ENCODE data around the gene RASD1.

Gene RASD1

DNA sequence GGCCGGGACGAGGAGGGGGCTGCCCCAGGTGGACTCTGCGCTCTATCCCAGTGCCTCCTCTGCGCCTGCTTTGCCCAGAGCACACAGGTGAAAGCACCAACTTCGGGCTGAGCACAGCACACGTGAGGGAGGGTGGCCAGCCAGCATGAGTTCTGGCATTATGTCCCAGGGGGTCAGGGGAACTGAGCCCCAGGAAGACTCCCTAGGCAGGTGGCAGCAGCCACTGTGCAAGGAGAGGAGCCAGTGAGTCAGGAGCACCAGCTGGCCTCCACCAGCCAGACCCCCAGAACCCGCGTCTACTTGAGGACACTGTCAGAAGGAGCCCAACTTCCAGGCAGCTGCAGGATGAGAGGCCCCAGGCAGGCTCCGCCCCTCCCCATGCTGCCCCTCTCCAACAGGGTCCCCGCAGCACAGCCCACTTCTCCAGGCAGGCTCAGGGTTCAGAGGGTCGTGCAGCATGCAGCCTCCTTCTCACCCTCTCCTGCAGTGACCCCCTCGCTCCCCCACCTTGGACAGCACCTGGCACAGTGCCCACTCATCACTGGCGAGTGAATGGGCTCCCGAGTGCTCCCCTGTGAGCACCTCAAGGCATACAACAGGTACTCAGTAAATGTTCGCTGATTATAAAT, 44.2 kb upstream of the RASD1 start:
- no peak overlapping the region for H3K4me3 ChIP-seq (ENCODE audit: low read length)
- no peak for DNase-seq (ENCODE audit: low read depth)
- TF ChIP-seq, protein P1, sequence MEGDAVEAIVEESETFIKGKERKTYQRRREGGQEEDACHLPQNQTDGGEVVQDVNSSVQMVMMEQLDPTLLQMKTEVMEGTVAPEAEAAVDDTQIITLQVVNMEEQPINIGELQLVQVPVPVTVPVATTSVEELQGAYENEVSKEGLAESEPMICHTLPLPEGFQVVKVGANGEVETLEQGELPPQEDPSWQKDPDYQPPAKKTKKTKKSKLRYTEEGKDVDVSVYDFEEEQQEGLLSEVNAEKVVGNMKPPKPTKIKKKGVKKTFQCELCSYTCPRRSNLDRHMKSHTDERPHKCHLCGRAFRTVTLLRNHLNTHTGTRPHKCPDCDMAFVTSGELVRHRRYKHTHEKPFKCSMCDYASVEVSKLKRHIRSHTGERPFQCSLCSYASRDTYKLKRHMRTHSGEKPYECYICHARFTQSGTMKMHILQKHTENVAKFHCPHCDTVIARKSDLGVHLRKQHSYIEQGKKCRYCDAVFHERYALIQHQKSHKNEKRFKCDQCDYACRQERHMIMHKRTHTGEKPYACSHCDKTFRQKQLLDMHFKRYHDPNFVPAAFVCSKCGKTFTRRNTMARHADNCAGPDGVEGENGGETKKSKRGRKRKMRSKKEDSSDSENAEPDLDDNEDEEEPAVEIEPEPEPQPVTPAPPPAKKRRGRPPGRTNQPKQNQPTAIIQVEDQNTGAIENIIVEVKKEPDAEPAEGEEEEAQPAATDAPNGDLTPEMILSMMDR (conservative IDR thresholded peaks at IDR 0.05; ENCODE audit: low read length) = no peak

DNA sequence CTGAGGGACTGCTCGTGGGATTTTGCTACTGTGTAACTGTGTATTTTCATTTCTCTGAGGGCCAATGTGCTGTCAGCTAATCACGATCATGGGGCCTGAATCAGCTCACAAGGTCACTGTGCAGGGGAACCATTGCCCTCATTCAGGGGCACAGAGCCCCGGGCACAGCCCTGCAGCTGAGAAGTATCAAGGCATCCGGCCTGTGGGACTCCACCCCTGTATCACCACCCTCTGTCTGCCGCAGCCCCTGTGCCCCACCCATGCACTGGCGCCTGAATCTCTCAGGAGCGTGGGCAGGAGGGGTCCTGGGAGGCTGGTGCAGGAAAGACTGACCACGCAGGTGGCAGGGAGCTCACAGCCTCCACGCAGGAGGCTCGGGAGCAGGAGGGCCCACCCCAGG, 43.4 kb upstream of the RASD1 start:
- no peak overlapping the region for H3K4me3 ChIP-seq (ENCODE audit: low read length)
- DNase-seq (ENCODE audit: low read depth) = no peak
- TF ChIP-seq, protein P1 (conservative IDR thresholded peaks at IDR 0.05; ENCODE audit: low read length) = no peak

- no peak overlapping the region for H3K4me3 ChIP-seq (ENCODE audit: low read length)
- TF ChIP-seq, protein P1 (conservative IDR thresholded peaks at IDR 0.05; ENCODE audit: low read length) = no peak
- no peak for DNase-seq (ENCODE audit: low read depth)
These were observed 42.5 kb upstream of the RASD1 start for GRCh38 chr17:17538417-17539391.

- TF ChIP-seq, protein P1 (conservative IDR thresholded peaks at IDR 0.05; ENCODE audit: low read length) = no peak
- DNase-seq (ENCODE audit: low read depth) = no peak
- H3K4me3 ChIP-seq (ENCODE audit: low read length) = no peak overlapping the region
These were observed 41.3 kb upstream of the RASD1 start for GRCh38 chr17:17537311-17538099.

DNA sequence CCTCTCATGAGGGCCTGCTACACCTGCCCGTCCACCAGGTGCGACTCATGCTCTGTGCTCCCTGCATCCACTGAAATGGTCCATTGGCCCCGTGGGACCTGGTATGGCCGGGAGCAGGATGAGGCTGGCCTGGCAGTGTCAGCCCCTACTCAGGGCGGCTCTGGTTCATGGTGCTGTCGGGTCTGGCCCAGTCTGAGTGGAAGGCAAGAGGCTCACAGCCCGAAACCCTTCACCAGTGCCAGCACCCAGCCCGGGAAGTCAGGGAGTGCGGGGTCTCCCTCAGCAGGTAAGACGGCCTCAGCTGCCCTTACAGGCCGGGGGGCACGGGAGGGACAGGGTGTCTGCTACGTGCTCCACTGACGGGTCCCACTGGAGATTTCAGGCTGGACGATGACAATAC, 40.5 kb upstream of the RASD1 start:
- no peak overlapping the region for H3K4me3 ChIP-seq (ENCODE audit: low read length)
- TF ChIP-seq, protein P1 (conservative IDR thresholded peaks at IDR 0.05; ENCODE audit: low read length) = no peak
- no peak for DNase-seq (ENCODE audit: low read depth)

DNA sequence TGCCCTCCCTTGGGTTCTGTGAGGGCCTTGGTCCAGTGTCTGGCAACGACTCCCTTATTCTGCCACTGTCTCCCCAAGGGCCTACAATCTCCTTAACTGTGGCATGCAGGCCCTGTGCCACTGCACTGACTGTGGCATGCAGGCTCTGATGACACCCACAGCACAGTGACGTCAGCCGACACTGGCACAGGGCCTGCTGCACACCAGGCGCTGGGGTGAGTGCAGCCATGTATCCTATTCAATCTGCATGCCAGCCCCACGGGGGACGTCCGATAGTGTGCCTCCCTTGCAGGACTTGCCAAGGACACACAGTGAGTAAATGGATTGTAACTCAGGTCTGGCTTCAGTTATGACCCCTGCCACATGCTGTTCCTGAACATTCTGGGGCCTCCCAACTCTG, 39.8 kb upstream of the RASD1 start:
- TF ChIP-seq, protein P1 (conservative IDR thresholded peaks at IDR 0.05; ENCODE audit: low read length) = no peak
- peak; percentile 78 for DNase-seq (ENCODE audit: low read depth)
- no peak overlapping the region for H3K4me3 ChIP-seq (ENCODE audit: low read length)
